Mucosa of descending colon (tissue), 3 donors: Measurements from ENCODE around the gene PFAS. TPM values are rescaled to one million over a fixed set of nuclear protein-coding genes. Genes with fewer than 3 reads are reported as not detected.

Experiments used
- ATAC-seq: fragments of 200-7000 bp; cut with Tn5 transposase; one replicate; pipeline ENCODE4 v1.9.1; 2020; ENCODE audit warnings: mild to moderate bottlenecking, moderate library complexity
- DNase-seq, 3 donors: peaks; one replicate each; pipeline ENCODE4 v3.0.0-alpha.2; 2020
- H3K36me3 ChIP-seq: fragments of 200-600 bp; one replicate; pipeline ENCODE4 v1.8.0; 2021; ENCODE audit warnings: low read depth, mild to moderate bottlenecking
- H3K4me1 ChIP-seq: fragments of 200-600 bp; one replicate; pipeline ENCODE4 v1.8.0; 2021; ENCODE audit warnings: low read depth, mild to moderate bottlenecking
- H3K4me3 ChIP-seq: fragments of 200-600 bp; one replicate; pipeline ENCODE4 v1.8.0; 2021; ENCODE audit warnings: mild to moderate bottlenecking
- H3K9me3 ChIP-seq: fragments of 200-600 bp; one replicate; pipeline ENCODE4 v1.8.0; 2021; ENCODE audit warnings: mild to moderate bottlenecking
- intact Hi-C, 2 donors: fragments of 100-400 bp; cut with DNase I in 1 of 2; cut with micrococcal nuclease in 1 of 2; formaldehyde crosslinking; loops; one replicate each; pipeline versions ENCODE4 v1.11.0 to v1.11.1; 2022; cut with DNase I, micrococcal nuclease
- total RNA-seq, 3 donors: library from RNA; stranded (reverse); fragmentation: NEBNext Ultra II Directional in 2 of 3; extraction: Animal tissue kit (Norgen Biotek cat#: 25700) in 2 of 3; gene quantifications; one replicate each; pipeline versions ENCODE4 v1.2.1 to v1.2.4, GENCODE V29; 2021 to 2023
- TF ChIP-seq, protein P1 (sequence below): fragments of 200-600 bp; IDR thresholded peaks from one replicate; pipeline ENCODE4 v1.8.0; 2022; ENCODE audit warnings: antibody characterized with exemption, mild to moderate bottlenecking
- donor health status: DM: no; HTN: no; CAD: no; lungs with moderate emphysema.
- donor health status: DM: no; HTN: no; CAD: no.
- donor health status: DM: no; HTN: yes; CAD: no.

Gene PFAS
- total RNA-seq, 3 donors from 2014 or later = 18.7 to 31.7 (median 30.1) TPM

DNA sequence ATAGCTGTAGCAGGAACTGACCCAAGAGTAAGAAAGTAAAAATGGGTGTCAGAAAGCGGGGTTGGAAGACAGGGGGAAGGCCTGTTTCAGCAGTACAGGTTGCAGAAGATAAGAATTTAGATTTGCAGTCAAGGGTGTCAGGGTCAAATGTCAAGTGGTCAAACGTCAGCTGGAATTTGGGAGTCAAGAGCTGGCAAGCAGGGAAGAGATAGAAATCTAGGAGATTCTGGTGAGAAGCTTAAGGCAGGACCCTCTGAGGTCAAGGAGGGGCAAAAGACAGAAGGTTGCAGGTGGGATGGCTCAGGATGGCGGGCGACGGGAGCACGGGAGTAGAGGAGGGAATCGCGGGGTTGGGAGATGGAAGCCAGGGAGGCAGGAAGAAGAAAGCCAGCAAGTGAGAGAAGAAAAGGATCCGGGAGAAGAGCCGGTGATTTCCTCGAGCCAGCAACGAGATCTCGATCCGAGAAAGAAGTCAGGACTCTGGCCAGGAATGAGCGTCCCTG lies 45.8 kb downstream of the PFAS start:
- intact Hi-C loops = no loop called here
- peak overlapping the region; percentile 46 for H3K4me3 ChIP-seq
- peaks cover 7% of the 10 kb centered on the region for H3K4me1 ChIP-seq
- ATAC-seq = peak; percentile 8
- H3K9me3 ChIP-seq = no peaks in the 10 kb centered on the region
- TF ChIP-seq, protein P1, sequence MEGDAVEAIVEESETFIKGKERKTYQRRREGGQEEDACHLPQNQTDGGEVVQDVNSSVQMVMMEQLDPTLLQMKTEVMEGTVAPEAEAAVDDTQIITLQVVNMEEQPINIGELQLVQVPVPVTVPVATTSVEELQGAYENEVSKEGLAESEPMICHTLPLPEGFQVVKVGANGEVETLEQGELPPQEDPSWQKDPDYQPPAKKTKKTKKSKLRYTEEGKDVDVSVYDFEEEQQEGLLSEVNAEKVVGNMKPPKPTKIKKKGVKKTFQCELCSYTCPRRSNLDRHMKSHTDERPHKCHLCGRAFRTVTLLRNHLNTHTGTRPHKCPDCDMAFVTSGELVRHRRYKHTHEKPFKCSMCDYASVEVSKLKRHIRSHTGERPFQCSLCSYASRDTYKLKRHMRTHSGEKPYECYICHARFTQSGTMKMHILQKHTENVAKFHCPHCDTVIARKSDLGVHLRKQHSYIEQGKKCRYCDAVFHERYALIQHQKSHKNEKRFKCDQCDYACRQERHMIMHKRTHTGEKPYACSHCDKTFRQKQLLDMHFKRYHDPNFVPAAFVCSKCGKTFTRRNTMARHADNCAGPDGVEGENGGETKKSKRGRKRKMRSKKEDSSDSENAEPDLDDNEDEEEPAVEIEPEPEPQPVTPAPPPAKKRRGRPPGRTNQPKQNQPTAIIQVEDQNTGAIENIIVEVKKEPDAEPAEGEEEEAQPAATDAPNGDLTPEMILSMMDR = no peak
- no peaks in the 10 kb centered on the region for H3K36me3 ChIP-seq
- DNase-seq = no peak

DNA sequence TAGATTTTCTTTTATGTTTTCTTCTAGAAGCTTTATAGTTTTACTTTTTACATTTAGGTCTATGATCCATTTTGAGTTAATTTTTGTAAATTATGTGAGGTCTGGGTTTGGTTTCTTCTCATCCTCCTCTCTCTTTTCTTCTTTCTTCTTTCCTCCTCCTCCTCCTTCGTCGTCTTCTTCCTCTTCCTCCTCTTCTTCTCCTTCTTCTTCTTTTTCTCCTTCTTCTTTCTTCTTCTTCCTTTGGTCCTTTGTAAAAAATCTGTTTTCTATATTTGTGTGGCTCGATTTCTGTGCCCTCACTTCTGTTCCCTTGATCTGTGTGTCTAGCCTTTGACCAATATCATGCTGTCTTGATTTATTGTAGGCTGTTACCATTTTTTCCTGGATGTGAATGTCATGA lies 51.1 kb downstream of the PFAS start:
- Histone ChIP-seq H3K9me3 (no peaks in the 10 kb centered on the region), H3K4me1 (peaks cover 5% of the 10 kb centered on the region), H3K36me3 (no peaks in the 10 kb centered on the region), H3K4me3 (no peak overlapping the region)
- TF ChIP-seq, protein P1 = no peak
- DNase-seq = no peak
- intact Hi-C loops = loop anchor here in 1 of 2 donors (10.0 kb wide), 1 partner anchor 215 kb away; the partner anchor contains the start of gene ALOX12B
- no peak for ATAC-seq

DNA sequence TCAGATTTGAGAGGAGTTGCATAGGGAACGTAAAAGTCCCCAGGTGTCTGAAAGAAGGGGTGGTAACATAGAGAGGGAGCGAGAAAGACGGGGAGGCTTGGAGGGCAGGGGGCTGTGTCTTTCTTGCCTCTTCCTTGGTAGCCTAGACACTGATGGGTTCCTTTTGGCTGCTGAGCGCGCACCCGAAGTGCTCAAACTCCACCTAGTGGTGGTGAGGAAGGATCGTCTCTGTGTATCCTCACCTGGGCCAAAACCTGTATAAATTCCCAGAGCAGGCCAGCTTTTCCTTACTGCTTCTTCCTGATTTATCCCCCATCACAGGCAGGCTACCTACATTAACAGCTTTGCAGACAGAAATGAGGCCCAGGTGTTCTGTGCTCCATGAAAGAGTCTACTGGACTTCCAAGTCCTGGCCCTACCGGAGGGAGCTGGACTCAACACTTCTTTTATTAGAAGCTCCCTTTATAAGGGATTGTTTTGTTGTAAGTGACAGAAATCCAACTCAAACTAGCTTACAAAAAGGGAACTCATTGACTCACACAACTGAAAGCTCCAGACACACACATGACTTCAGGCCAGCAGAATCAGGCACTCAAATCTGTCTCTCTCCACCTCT lies 51.6 kb downstream of the PFAS start:
- Histone ChIP-seq H3K4me3 (no peak overlapping the region), H3K36me3 (no peaks in the 10 kb centered on the region), H3K4me1 (peaks cover 5% of the 10 kb centered on the region), H3K9me3 (no peaks in the 10 kb centered on the region)
- TF ChIP-seq, protein P1 = peak; percentile 62
- intact Hi-C loops = loop anchor here in 1 of 2 donors (10.0 kb wide), 1 partner anchor 216 kb away; the partner anchor contains the start of gene ALOX12B
- peak; percentile 58 to 69 (median 65) for DNase-seq
- peak; percentile 98 for ATAC-seq

DNA sequence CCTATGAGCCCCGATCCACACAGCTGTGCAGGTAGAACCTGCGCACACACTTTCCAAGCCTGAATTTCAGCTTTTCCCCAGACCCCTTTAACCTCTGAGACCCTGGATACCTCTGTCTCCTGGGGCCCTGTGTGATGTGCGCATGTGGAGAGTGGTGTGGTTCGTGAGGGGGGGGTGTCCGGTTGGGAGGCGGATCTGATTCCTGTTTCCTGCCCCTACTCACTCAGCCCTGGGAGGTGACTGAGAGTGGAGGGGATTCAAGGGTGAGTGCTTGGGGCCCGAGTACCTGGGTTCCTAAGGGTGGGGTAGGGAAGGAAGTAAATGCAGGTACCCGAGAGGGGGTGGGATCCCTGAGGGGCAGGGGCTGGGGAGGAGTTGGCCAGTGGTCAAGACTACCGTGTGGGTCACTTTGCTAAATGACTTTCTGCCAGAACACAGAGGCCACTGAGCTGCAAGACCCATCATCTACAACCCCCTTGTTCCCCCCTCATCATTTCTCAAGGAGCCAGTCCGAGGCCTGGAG lies 61.6 kb downstream of the PFAS start:
- DNase-seq (no peak), ATAC-seq (no peak)
- TF ChIP-seq, protein P1 = no peak
- Histone ChIP-seq H3K9me3 (no peaks in the 10 kb centered on the region), H3K36me3 (no peaks in the 10 kb centered on the region), H3K4me1 (no peaks in the 10 kb centered on the region), H3K4me3 (no peak overlapping the region)
- intact Hi-C loops = no loop called here

DNA sequence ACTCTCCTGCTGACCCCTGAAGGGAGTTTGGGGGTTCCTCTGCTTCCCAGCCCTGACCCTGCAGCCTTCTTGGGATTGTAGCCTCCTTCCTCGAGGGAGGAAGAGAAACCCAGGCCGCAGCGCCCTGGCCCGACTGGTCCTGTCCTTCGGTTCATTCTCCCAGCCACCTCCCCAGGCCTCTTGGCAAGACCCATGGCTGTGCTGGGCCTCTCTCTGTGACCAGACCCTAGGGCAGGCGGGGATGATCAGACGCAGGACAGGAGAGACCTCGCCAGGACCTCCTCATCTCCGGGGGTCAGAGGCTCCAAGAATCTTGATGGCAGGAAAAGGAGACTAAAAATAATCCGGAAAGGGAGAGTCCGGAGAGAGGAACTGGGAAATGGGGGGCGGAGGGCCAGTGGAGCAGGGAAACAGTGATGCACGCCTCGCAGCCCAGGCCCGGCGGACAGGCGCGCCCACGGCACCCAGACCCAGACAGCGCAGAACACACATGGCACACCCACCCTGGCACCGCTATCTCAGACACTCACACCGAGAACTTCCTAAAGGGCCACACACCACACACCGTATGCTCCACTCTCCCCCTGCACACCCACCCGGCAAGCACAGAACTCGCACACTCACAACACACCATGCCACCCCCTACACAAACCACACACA lies 62.2 kb downstream of the PFAS start:
- TF ChIP-seq, protein P1 = no peak
- H3K9me3 ChIP-seq = no peaks in the 10 kb centered on the region
- intact Hi-C loops = no loop called here
- H3K36me3 ChIP-seq = no peaks in the 10 kb centered on the region
- H3K4me1 ChIP-seq = no peaks in the 10 kb centered on the region
- no peak for DNase-seq
- no peak for ATAC-seq
- H3K4me3 ChIP-seq = no peak overlapping the region
